NT2/D1 (cell line): ENCODE measurements around the gene PKHD1.

Source experiments
- DNase-seq: peaks from one replicate; pipeline ENCODE4 v3.0.0-alpha.2; 2011; ENCODE audit warnings: low read depth, low spot score
- H3K27me3 ChIP-seq: 2 replicates; pipeline ENCODE4 v1.6.0; 2011; ENCODE audit warnings: mild to moderate bottlenecking; ENCODE audit not compliant: insufficient read length, insufficient read depth
- H3K36me3 ChIP-seq: 2 replicates; pipeline ENCODE4 v1.6.1; 2011; ENCODE audit warnings: mild to moderate bottlenecking, low read length, mixed read lengths; ENCODE audit not compliant: insufficient read depth, insufficient read length
- H3K4me1 ChIP-seq: 2 replicates; pipeline ENCODE4 v1.5.1; 2011; ENCODE audit not compliant: insufficient read depth, insufficient read length
- H3K4me3 ChIP-seq: 2 replicates; pipeline ENCODE4 v1.5.1; 2011; ENCODE audit warnings: low read depth; ENCODE audit not compliant: insufficient read length
- H3K9ac ChIP-seq: 2 replicates; pipeline ENCODE4 v1.6.0; 2011; ENCODE audit warnings: low read depth; ENCODE audit not compliant: insufficient read length
- H3K9me3 ChIP-seq: 2 replicates; pipeline ENCODE4 v1.5.1; 2011; ENCODE audit warnings: mild to moderate bottlenecking, low read length; ENCODE audit not compliant: insufficient read depth
- SUZ12 ChIP-seq: IDR thresholded peaks from 2 replicates; pipeline ENCODE4 v1.6.1; 2011; ENCODE audit not compliant: insufficient read length, insufficient read depth; ENCODE audit errors: extremely low read depth
- YY1 ChIP-seq: IDR thresholded peaks from 2 replicates; pipeline ENCODE4 v1.6.1; 2011; ENCODE audit not compliant: insufficient read length, insufficient read depth
- ZNF274 ChIP-seq: IDR thresholded peaks from 2 replicates; pipeline ENCODE4 v1.6.1; 2011; ENCODE audit warnings: mild to moderate bottlenecking, low read depth, low read length

Gene PKHD1

DNA sequence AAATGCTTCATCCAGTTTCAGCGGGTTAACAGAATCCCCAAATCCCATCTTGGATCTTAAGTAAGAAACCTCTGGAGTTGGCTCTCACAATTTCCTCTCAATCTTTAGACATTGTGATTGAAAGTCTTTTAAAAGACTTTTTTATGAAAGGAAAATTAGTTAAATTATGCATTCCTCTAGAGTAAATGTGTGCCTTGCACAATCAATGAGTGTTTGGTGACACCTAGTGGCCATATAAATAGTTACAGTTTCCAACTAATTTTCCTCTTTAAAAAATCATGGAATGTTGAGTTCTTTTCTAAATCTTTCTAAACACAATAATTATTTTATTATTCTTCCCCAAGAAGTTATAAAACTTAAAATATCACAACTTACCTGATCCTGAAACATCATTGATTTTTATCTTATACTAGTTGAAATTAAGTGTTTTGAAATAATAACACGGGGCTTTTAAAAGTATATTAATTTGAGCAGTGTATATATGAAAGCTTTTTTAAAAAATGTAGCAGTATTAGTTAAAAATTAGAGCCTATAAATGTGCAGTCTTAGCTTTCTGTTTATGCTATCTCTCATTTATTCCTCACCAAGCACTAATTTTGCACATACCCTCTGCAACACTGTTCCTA lies 66.4 kb downstream of the PKHD1 start:
- Histone ChIP-seq H3K27me3 (no peaks in the 10 kb centered on the region), H3K4me1 (no peaks in the 10 kb centered on the region), H3K9me3 (no peaks in the 10 kb centered on the region), H3K4me3 (no peak overlapping the region), H3K36me3 (no peaks in the 10 kb centered on the region), H3K9ac (no peak overlapping the region)
- no peak for DNase-seq
- no peak for TF ChIP-seq SUZ12
- TF ChIP-seq ZNF274: no peak
- no peak for TF ChIP-seq YY1

DNA sequence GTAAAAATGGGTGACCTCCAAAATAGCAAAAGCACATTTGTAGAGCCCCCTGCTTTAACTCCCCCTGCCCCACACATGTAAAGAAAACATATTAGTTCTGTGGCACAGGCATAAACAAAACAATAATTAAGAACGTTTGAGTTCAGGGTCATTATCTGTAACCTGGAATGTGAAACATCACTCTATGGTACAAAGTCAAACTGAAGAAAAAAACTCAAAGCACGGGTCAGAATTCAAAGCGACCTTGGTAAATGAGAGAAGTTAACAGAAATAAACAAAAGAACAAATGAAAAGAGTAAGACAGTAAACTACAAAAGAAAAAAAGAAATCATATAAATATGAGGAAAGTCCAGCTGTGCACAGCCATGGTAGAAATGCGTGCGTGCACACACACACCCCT lies 67.5 kb downstream of the PKHD1 start:
- H3K36me3 ChIP-seq: no peaks in the 10 kb centered on the region
- TF ChIP-seq SUZ12 (no peak), YY1 (no peak), ZNF274 (no peak)
- H3K9ac ChIP-seq: no peak overlapping the region

DNA sequence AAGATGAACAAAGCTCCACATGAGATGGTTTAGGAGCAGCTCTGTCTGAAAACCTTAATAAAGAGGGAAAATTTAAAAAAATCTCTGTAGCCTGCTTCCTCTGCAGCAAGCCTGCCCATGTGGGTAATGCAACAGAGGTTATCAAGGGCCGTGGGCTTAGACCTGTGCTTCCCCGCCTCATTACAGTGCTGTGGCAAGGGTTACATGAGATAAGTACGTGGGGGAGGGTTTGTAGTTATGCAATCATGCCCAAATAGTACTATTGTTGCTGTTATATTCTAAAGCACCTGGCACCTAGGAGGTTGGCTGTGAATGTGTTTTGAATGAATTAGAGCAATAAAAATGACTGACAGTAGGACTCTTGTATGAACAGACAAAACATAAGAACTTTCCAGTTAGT lies 68.3 kb downstream of the PKHD1 start:
- H3K4me1 ChIP-seq: no peaks in the 10 kb centered on the region
- no peak for TF ChIP-seq SUZ12
- TF ChIP-seq YY1: no peak
- no peak for TF ChIP-seq ZNF274
- no peak for DNase-seq

More for the DNA sequence above, 67.5 kb downstream of the PKHD1 start:
- no peaks in the 10 kb centered on the region for H3K27me3 ChIP-seq
- H3K4me1 ChIP-seq: no peaks in the 10 kb centered on the region
- no peaks in the 10 kb centered on the region for H3K9me3 ChIP-seq
- DNase-seq: no peak
- H3K4me3 ChIP-seq: no peak overlapping the region

GRCh38 chr6:52016915-52017748 lies 70.3 kb downstream of the PKHD1 start:
- TF ChIP-seq SUZ12 (no peak), ZNF274 (no peak), YY1 (no peak)
- Histone ChIP-seq H3K4me1 (no peaks in the 10 kb centered on the region), H3K9ac (no peak overlapping the region), H3K36me3 (no peaks in the 10 kb centered on the region), H3K4me3 (no peak overlapping the region), H3K27me3 (no peaks in the 10 kb centered on the region), H3K9me3 (no peaks in the 10 kb centered on the region)
- DNase-seq: no peak

More for the DNA sequence above, 68.3 kb downstream of the PKHD1 start:
- Histone ChIP-seq H3K36me3 (no peaks in the 10 kb centered on the region), H3K9me3 (no peaks in the 10 kb centered on the region), H3K9ac (no peak overlapping the region), H3K4me3 (no peak overlapping the region), H3K27me3 (no peaks in the 10 kb centered on the region)

DNA sequence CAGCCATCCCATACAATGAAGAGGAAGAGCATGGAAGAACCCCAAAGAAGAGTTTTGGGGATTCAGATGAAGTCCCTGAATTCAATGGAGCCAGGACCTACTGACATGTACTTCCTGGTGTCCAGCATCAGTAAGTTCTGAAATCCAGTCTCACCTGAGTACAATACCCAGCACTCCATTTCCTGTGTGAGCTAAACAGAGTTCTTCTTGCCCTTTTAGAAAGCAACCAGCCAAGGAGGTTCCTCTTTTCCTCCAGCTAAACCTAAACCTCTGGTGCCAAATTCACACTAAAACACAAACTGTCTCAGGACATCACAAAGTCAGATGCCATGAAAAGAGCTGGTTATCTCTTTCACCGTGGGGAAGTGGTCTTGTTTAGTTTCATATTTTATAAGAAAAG lies 71.5 kb downstream of the PKHD1 start:
- H3K27me3 ChIP-seq: no peaks in the 10 kb centered on the region
- DNase-seq: no peak

GRCh38 chr6:52014391-52014790 lies 73.0 kb downstream of the PKHD1 start:
- Histone ChIP-seq H3K9me3 (no peaks in the 10 kb centered on the region), H3K4me3 (no peak overlapping the region), H3K27me3 (no peaks in the 10 kb centered on the region), H3K36me3 (no peaks in the 10 kb centered on the region), H3K9ac (no peak overlapping the region), H3K4me1 (no peaks in the 10 kb centered on the region)
- no peak for TF ChIP-seq YY1
- no peak for TF ChIP-seq ZNF274
- no peak for TF ChIP-seq SUZ12
- no peak for DNase-seq

More for the DNA sequence above, 71.5 kb downstream of the PKHD1 start:
- Histone ChIP-seq H3K9me3 (no peaks in the 10 kb centered on the region), H3K9ac (no peak overlapping the region), H3K36me3 (no peaks in the 10 kb centered on the region), H3K4me1 (no peaks in the 10 kb centered on the region), H3K4me3 (no peak overlapping the region)
- TF ChIP-seq YY1: no peak
- TF ChIP-seq SUZ12: no peak
- no peak for TF ChIP-seq ZNF274

DNA sequence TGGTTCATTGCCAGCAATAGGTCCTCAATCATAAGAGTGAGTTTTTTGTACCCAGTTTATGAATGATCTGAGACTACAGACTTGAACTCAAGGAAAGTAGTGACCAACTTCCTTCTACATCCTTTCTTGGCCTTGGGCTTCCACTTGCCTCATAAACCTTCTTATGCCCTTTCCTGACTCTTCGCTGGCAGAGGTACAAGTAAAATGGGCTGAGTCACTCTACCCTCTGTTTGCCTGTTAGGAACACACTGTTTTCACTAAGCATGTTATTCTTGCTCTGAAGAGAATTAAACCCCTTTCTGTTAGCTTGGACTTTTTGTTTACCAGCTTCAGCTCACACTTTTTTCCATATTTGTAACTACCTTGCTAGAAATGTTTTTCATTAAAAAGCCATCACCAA lies 74.4 kb downstream of the PKHD1 start:
- DNase-seq: no peak
- Histone ChIP-seq H3K27me3 (no peaks in the 10 kb centered on the region), H3K9ac (no peak overlapping the region), H3K9me3 (no peaks in the 10 kb centered on the region), H3K4me1 (no peaks in the 10 kb centered on the region), H3K36me3 (no peaks in the 10 kb centered on the region), H3K4me3 (no peak overlapping the region)
- no peak for TF ChIP-seq SUZ12
- no peak for TF ChIP-seq ZNF274
- no peak for TF ChIP-seq YY1
